Vagina (tissue), 2 donors: ENCODE data around the gene REC8. TPM values are rescaled to one million over a fixed set of nuclear protein-coding genes. Genes with fewer than 3 reads are reported as not detected.

Source experiments
- DNase-seq, 2 donors: peaks; one replicate each; pipeline ENCODE4 v3.0.0-alpha.2; 2017; ENCODE audit errors: extremely low spot score in 2 of 2
- H3K27ac ChIP-seq: fragments of 200-600 bp; sonication (generic); one replicate; pipeline ENCODE4 v1.5.1; 2019
- H3K27me3 ChIP-seq: fragments of 200-600 bp; sonication (generic); one replicate; pipeline ENCODE4 v1.5.1; 2019
- H3K36me3 ChIP-seq, 2 donors: fragments of 200-600 bp; sonication (generic); one replicate each; pipeline ENCODE4 v1.5.1; 2017 to 2019
- H3K4me1 ChIP-seq: fragments of 200-600 bp; sonication (generic); one replicate; pipeline ENCODE4 v1.5.1; 2019
- H3K4me3 ChIP-seq, 2 donors: fragments of 200-600 bp; sonication (generic); 1 replicate in 1 of 2; 2 replicates in 1 of 2; pipeline ENCODE4 v1.5.1; 2016 to 2019
- H3K9me3 ChIP-seq: fragments of 200-600 bp; sonication (generic); one replicate; pipeline ENCODE4 v1.5.1; 2019
- CTCF ChIP-seq, 3 experiments: fragments of 450-650 bp in 2 of 3; fragments of 200-600 bp in 1 of 3; sonication (generic) in 1 of 3; IDR thresholded peaks; one replicate each; pipeline ENCODE4 v1.5.1; 2017 to 2019; ENCODE audit warnings: antibody characterized with exemption in 3 of 3, mild to moderate bottlenecking in 2 of 3, moderate library complexity in 2 of 3
- POLR2A ChIP-seq, 2 donors: fragments of 450-650 bp; IDR thresholded peaks; one replicate each; pipeline ENCODE4 v1.6.1; 2017; ENCODE audit warnings: antibody characterized with exemption in 2 of 2, mild to moderate bottlenecking in 2 of 2, moderate library complexity in 2 of 2
- POLR2AphosphoS5 ChIP-seq, 2 donors: sonication (generic); formaldehyde crosslinking; IDR thresholded peaks; one replicate each; pipeline ENCODE4 v1.9.0; 2017; ENCODE audit warnings: antibody characterized with exemption in 2 of 2, mild to moderate bottlenecking in 2 of 2, low read depth in 1 of 2; ENCODE audit not compliant: insufficient read depth in 1 of 2
- intact Hi-C: fragments of 100-400 bp; cut with DNase I; formaldehyde crosslinking; loops from one replicate; pipeline ENCODE4 v1.15.1; 2023
- total RNA-seq: library from RNA; depleted of rRNA; stranded (reverse); fragments of >200 nt; gene quantifications from one replicate; pipeline ENCODE4 v1.2.3, GENCODE V29; 2016

REC8 gene
- total RNA-seq, 1 donor from 2014 or later, result 5.9 TPM

GRCh38 chr14:24204163-24205146 is 32.6 kb downstream of the REC8 start:
- no peak for DNase-seq

DNA sequence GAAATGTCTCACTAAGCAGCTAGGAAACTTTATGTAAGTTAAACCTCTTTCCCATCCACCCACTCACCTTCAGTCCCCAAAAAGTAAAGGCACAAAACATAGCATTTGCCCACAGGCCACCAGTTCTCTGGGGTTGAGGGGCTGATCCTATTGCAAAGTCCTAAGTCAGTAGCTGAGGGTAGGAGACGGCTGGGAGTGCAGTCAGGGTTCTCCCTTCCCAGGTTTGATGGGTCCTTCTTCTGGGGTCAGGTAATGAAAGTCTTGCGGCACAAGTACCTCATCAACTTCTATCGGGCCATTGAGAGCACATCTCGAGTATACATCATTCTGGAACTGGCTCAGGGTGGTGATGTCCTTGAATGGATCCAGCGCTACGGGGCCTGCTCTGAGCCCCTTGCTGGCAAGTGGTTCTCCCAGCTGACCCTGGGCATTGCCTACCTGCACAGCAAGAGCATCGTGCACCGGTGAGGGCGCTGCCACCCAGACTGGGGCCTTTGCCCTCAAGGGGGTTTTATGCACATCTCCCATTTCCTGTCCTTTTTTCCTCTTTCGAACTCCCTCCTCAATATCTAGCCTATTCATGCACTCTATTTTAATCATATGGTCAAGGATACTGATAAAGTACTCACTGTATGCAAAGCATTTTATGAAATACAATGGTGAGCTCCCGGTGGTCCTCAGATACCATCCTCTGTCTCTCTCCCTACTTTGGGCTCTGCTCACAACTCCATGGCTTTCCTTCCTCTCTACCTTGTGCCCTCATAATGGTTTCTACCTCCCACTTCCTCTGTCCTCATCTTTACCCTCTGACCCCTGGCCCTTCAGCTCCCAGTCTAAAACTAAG is 34.6 kb downstream of the REC8 start:
- Histone ChIP-seq H3K27me3 (no peaks in the 10 kb centered on the region), H3K36me3 (peaks cover 4 to 28% of the 10 kb centered on the region in 2 donors), H3K4me1 (peaks cover 10% of the 10 kb centered on the region), H3K27ac (no peak overlapping the region), H3K4me3 (no peak overlapping the region), H3K9me3 (no peaks in the 10 kb centered on the region)
- no peak for TF ChIP-seq POLR2A (IDR thresholded peaks at IDR 0.05)
- no peak for TF ChIP-seq CTCF (IDR thresholded peaks at IDR 0.05)
- no peak for TF ChIP-seq POLR2AphosphoS5 (IDR thresholded peaks at IDR 0.05; ENCODE audit: insufficient read depth in 1 of 2, low read depth in 1 of 2)
- DNase-seq, result no peak
- intact Hi-C loops, result no loop called here

More at GRCh38 chr14:24204163-24205146, 32.6 kb downstream of the REC8 start:
- Histone ChIP-seq H3K4me3 (no peak overlapping the region), H3K9me3 (no peaks in the 10 kb centered on the region), H3K27me3 (no peaks in the 10 kb centered on the region), H3K4me1 (no peaks in the 10 kb centered on the region), H3K36me3 (peaks cover 4 to 18% of the 10 kb centered on the region in 2 donors), H3K27ac (no peak overlapping the region)
- no peak for TF ChIP-seq CTCF (IDR thresholded peaks at IDR 0.05)
- TF ChIP-seq POLR2AphosphoS5 (IDR thresholded peaks at IDR 0.05; ENCODE audit: insufficient read depth in 1 of 2, low read depth in 1 of 2), result no peak
- TF ChIP-seq POLR2A (IDR thresholded peaks at IDR 0.05), result no peak
- intact Hi-C loops, result no loop called here

GRCh38 chr14:24207104-24207551 is 35.2 kb downstream of the REC8 start:
- Histone ChIP-seq H3K4me3 (no peak overlapping the region), H3K9me3 (no peaks in the 10 kb centered on the region), H3K4me1 (peaks cover 17% of the 10 kb centered on the region), H3K27me3 (no peaks in the 10 kb centered on the region), H3K27ac (no peak overlapping the region), H3K36me3 (peaks cover 4 to 26% of the 10 kb centered on the region in 2 donors)
- intact Hi-C loops, result no loop called here
- TF ChIP-seq CTCF (IDR thresholded peaks at IDR 0.05) (no peak), POLR2AphosphoS5 (IDR thresholded peaks at IDR 0.05; ENCODE audit: insufficient read depth in 1 of 2, low read depth in 1 of 2) (no peak)
- DNase-seq, result no peak

GRCh38 chr14:24207625-24208024 is 35.7 kb downstream of the REC8 start:
- H3K4me1 ChIP-seq, result peaks cover 20% of the 10 kb centered on the region
- no peak overlapping the region for H3K27ac ChIP-seq
- no peak for DNase-seq
- TF ChIP-seq POLR2A (IDR thresholded peaks at IDR 0.05) (no peak), CTCF (IDR thresholded peaks at IDR 0.05) (no peak), POLR2AphosphoS5 (IDR thresholded peaks at IDR 0.05; ENCODE audit: insufficient read depth in 1 of 2, low read depth in 1 of 2) (no peak)
- intact Hi-C loops, result no loop called here
- no peaks in the 10 kb centered on the region for H3K9me3 ChIP-seq
- no peak overlapping the region for H3K4me3 ChIP-seq
- H3K36me3 ChIP-seq, result peaks cover 4 to 26% of the 10 kb centered on the region in 2 donors
- no peaks in the 10 kb centered on the region for H3K27me3 ChIP-seq
